22Rv1 (cell line): ENCODE measurements around the gene SPNS3.
A peak's percentile ranks its signal among the peaks of the same experiment; 100 is the strongest.

Experiments
- H3K27ac ChIP-seq: fragments of 450-650 bp; 2 replicates; pipeline ENCODE4 v1.5.1; 2017
- ZFX ChIP-seq: fragments of 450-650 bp; IDR thresholded peaks from 2 replicates; pipeline ENCODE4 v1.6.1; 2017; ENCODE audit warnings: antibody characterized with exemption, borderline replicate concordance
- TF ChIP-seq, protein P1 (sequence below): fragments of 450-650 bp; IDR thresholded peaks from 2 replicates; pipeline ENCODE4 v1.5.1; 2017; ENCODE audit warnings: mild to moderate bottlenecking

SPNS3 gene

GRCh38 chr17:4395111-4395478, 38.6 kb upstream of the SPNS3 start:
- H3K27ac ChIP-seq, result no peak overlapping the region
- TF ChIP-seq ZFX, result no peak
- TF ChIP-seq, protein P1, sequence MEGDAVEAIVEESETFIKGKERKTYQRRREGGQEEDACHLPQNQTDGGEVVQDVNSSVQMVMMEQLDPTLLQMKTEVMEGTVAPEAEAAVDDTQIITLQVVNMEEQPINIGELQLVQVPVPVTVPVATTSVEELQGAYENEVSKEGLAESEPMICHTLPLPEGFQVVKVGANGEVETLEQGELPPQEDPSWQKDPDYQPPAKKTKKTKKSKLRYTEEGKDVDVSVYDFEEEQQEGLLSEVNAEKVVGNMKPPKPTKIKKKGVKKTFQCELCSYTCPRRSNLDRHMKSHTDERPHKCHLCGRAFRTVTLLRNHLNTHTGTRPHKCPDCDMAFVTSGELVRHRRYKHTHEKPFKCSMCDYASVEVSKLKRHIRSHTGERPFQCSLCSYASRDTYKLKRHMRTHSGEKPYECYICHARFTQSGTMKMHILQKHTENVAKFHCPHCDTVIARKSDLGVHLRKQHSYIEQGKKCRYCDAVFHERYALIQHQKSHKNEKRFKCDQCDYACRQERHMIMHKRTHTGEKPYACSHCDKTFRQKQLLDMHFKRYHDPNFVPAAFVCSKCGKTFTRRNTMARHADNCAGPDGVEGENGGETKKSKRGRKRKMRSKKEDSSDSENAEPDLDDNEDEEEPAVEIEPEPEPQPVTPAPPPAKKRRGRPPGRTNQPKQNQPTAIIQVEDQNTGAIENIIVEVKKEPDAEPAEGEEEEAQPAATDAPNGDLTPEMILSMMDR, result no peak

- no peak overlapping the region for H3K27ac ChIP-seq
- TF ChIP-seq, protein P1, result no peak
- TF ChIP-seq ZFX, result no peak
Measured at GRCh38 chr17:4397840-4398239, 35.9 kb upstream of the SPNS3 start.

- TF ChIP-seq, protein P1, result no peak
- TF ChIP-seq ZFX, result no peak
Measured at GRCh38 chr17:4405038-4405669, 28.6 kb upstream of the SPNS3 start.

DNA sequence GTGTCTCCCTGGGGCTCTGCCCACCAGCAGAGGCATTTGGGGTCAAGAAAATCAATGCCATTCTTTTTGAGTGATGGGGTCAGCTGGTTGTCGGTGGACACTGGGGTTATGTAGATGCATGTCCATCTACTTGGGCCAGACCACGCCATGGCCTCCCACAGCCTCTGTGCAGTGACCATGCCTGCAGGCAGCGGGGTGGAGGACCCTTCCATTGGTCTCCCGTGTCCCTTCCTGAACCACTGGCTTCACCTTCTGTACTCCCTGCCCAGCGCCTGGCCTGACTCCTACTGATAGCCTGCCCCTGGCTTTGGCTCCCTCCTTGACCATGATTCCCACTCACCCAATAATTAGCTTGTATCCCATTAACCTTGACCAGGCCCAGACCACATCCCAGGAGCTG, 28.0 kb upstream of the SPNS3 start:
- no peak overlapping the region for H3K27ac ChIP-seq
- TF ChIP-seq ZFX, result no peak
- TF ChIP-seq, protein P1, result no peak

More at GRCh38 chr17:4405038-4405669, 28.6 kb upstream of the SPNS3 start:
- no peak overlapping the region for H3K27ac ChIP-seq

GRCh38 chr17:4406386-4406785, 27.4 kb upstream of the SPNS3 start:
- H3K27ac ChIP-seq, result no peak overlapping the region
- no peak for TF ChIP-seq ZFX
- TF ChIP-seq, protein P1, result no peak

GRCh38 chr17:4407216-4407615, 26.5 kb upstream of the SPNS3 start:
- H3K27ac ChIP-seq, result no peak overlapping the region
- TF ChIP-seq, protein P1, result no peak
- TF ChIP-seq ZFX, result no peak

- TF ChIP-seq ZFX, result no peak
- TF ChIP-seq, protein P1, result no peak
- peak overlapping the region; percentile 31; the same call in 1 of the 2 replicates for H3K27ac ChIP-seq
Measured at GRCh38 chr17:4407851-4408250, 25.9 kb upstream of the SPNS3 start.
